HG02798 (cell line): ENCODE results near the gene CDH12.
"Not testable (repeated sequence)": the region's sequence is repeated elsewhere in the genome, so short reads cannot be mapped to it uniquely, and the experiment has no call there.

Experiments
- ATAC-seq: cut with Tn5 transposase; IDR thresholded peaks from one replicate; pipeline ENCODE4 v1.9.1; 2021; ENCODE audit warnings: mild to moderate bottlenecking; ENCODE audit not compliant: unreplicated experiment, poor library complexity

Gene CDH12

DNA sequence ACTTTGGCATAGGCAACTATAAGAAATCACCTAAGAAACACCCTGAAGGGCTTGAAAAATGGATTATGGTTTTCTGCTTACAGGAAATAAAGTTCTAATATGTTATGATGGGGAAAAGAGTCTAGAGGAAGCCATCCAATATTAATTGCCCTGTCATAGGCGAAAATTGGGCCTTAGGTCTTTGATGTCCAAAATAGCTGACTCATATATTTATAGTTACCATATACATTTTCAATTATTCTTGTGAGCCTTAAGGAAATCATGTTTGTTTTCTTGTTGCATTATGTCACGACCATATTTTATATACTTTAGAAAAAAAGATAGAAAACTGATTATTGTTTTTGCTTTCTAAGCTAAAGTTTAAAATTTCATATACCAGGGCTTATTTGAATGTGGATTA is 509.1 kb downstream of the CDH12 start:
- ATAC-seq, result no peak

DNA sequence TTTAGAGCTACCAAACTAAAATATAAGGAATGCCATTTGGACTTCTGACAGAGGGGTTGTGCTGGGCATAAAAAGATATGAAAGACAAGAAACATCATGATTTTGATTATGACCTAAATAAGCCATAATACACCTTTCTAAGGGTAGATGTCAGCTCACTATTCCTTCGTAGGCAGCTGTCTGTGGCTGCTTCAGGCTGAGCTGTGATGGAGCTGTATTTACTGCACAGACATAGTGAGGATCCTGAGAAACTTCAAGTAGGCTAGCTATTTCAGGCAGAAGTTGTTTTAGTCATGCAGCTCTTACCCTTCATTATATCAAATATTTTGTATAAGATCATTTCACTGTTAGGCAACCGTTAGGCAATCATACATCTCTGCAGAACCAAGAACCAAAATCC is 511.7 kb downstream of the CDH12 start:
- ATAC-seq, result no peak

DNA sequence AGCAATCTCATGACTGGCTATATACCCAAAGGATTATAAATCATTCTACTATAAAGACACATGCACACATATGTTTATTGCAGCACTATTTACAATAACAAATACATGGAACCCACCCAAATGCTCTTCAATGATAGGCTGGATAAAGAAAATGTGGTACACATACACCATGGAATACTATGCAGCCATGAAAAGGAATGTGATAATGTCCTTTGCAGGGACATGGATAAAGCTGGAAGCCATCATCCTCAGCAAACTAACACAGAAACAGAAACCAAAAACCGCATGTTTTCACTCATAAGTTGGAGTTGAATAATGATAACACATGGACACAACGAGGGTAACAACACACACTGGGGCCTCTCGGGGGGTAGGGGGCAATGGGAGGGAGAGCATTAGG is 520.2 kb downstream of the CDH12 start:
- ATAC-seq, result not testable (repeated sequence)

DNA sequence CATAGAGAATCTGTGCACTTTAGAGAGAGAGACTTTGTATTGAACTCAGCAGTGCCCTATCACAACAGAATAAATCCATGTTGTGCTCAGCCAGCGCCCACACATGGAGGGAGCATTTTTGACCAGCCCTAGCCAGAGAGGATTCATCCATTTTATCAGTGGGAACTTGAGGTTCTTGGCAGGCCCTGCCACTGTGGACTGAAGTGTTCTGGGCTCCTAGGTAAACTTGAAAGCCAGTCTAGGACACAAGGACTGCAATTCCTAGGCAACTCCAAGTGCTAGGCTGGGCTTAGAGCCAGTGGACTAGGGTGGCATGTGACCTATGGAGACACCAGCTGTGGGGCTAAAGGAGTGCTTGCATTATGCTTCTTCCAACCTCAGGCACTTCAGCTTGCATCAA is 523.5 kb downstream of the CDH12 start:
- no peak for ATAC-seq

DNA sequence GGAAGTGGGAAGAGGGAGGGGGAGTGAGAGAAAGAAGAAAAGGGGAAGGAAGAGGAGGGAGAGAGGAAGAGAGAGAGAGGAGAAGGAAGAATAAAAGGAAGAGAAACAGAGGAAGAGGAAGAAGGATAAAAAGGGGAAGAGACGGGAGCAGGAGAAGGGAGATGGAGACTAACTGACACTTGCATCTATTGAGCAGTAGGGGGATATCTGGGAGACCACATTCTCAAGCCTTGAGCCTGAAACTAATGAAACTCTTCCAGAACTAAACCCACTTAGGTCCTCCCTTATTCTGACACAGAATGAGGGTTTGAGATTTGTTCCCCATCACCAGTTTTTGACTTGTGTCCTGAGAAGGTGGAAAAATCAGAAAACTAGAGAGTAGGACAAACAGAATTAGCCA is 533.3 kb downstream of the CDH12 start:
- no peak for ATAC-seq

DNA sequence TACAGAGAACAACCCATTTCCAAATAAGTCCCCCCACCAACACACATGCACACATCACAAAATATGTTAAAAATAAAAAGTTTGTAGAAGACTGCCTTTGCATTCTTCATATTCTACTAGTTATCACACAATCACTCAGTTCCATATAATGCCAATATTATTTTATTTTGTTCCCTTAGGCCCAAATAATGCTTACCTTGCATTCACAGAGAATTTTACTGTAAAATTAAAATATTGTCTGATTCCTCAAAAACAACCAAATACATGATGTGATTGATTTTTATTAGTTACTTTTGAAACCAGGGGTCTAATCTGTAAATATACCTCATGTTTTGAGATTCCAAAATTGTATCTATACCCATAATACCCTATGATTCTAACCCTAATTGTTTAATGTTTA is 536.9 kb downstream of the CDH12 start:
- ATAC-seq, result no peak

DNA sequence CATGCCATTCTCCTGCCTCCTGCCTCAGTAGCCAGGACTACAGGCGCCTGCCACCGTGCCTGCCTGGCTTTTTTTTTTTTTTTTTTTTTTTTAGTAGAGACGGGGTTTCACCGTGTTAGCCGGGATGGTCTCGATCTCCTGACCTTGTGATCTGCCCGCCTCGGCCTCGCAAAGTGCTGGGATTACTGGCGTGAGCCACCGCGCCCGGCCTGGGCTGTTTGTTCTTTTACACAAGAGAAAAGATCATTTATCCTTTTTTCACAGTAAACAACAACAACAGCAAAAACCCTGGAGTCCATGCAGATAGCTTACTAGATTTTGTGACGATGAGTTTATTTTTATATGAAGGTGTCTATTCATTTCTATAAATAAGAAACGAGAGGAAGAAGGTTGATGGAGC is 538.1 kb downstream of the CDH12 start:
- not testable (repeated sequence) for ATAC-seq

DNA sequence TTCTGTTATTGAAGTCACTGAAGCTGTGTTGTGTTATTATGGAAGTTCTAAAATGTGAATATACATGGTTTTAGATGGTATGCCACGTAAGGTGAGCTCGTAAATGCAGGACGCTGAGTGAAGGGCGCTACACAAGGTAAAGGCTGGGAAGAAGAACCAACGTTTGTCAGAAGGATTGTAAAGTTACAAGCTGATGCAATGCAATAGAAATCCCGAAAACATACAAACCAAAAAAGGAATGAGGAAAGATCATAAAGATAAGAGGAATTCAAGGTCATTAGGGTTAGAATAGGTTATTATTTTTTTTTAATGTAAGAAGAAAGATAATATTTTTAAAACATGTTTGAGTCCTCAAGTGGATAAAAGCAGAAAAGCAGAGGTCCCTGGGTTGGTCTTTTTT is 538.6 kb downstream of the CDH12 start:
- no peak for ATAC-seq

DNA sequence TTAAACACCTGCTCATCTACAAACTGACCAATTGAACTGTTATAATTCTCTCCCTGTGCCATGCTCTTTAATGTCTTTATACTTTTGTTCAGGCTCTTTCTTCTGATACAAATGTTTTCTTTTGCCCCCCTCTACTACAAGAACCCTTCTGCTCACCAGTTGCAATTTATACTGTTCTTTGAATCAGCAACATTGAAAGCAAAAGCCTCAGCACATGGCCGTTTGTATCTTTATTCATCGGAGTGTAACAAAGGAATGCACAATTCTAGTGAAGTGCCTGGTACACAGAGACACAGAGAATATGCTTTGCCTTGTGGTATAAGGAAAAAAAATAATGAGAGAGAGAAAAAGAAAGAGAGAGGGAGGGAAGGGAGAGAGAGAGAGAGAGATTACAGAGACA is 547.1 kb downstream of the CDH12 start:
- no peak for ATAC-seq

DNA sequence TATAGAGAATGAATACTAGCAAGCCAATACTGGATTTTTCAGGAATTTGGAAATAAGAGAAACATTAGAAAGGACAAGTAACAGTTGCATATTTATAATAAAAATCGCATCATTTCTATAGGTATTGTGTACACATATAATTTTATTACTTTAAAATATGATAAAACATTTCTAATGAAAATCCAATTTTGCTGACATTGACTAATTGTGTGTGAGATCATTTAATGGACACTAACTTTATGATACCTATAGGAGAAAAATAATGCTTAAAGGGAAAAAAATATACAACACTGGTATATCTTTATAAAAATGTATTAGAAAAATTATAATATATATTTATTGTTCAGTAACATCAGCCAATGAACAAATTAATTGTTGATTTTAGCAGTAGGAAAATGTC is 557.3 kb downstream of the CDH12 start:
- no peak for ATAC-seq

DNA sequence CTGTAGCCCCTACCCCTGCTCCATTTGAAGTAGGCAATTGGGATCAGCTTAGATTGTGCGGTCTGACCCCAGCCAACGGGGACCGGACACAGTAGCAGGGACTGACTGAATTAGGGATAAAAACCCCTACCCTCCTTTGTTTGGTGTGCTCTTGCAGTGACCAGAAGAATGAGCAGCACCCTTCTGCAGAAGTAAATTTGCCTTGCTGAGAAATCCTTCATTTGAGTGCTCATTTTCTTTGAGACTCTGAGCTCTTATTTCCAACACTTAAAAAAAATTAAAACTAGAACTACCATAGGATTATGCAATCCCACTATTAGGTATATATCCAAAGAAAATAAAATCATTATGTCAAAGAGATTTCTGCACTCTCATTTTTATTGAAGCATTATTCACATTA is 560.0 kb downstream of the CDH12 start:
- ATAC-seq, result no peak

DNA sequence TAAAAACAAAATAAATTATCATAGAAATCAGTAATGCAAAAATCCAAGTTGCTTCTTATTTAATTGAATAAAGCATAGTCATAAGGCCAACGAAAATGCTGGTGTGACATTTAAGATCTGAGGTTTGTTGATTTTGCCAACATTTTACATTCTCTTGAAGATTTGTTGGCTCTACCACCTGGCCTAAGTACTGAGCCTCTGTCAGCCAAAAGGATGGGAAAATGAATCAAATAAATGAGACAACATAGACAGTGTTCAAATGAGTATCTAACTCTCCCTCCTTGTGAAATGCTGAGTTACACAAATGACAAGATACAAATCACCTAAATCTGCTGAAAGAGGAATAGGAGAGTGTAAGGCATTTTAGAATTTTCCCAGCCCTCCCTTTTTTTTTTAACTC is 575.0 kb downstream of the CDH12 start:
- no peak for ATAC-seq

DNA sequence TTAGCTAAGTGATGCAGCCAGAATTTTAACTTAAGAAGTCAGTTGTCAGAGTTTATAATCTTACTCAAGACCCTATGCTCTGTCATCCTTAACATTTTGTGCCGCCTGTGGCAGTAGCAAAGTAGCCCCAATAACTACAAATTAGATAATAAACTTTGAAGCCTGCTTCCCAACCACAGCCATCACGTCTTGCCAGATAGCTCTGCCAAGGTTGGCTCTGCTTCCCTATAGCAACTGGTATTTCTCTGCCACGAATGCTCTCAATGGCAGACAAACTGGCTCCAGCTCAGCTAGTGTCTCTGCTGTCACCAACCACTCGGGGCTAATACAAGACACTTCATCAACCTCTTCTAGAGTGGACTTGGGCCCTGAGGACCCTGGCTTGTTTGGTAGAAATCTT is 576.1 kb downstream of the CDH12 start:
- no peak for ATAC-seq

DNA sequence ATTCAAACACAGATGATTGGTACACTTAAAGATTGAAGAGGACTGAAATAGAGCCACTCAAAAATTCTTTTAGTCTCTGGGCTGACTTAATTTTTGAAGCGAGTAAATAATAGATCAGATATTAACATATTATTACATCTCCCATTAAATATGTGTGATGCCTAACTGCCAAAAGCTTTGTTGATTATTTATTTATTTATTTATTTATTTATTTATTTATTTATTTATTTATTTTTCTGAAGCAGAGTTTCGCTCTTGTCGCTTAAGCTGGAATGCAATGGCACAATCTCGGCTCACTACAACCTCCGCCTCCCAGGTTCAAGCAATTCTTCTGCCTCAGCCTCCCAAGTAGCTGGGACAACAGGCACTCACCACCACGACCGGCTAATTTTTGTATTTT is 587.3 kb downstream of the CDH12 start:
- ATAC-seq, result not testable (repeated sequence)

DNA sequence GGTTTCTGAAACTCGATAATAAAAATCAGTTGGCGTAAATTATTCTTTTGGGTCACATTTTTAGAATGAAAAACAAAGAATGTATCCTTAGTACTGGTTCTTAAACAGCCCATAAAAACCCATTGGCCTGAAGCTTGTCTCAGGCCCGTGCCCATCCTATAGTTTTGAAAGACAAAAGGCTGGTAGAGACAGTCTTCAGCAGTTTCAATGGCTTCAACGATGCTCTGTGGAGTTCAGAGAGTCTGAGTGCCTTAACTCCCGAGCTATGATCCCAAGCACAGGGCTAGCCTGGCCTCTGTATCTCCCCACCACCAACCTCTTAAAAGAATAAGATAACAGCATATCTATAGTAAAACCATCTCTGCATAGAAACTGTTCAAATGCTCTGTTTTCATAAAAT is 595.0 kb downstream of the CDH12 start:
- ATAC-seq, result no peak

DNA sequence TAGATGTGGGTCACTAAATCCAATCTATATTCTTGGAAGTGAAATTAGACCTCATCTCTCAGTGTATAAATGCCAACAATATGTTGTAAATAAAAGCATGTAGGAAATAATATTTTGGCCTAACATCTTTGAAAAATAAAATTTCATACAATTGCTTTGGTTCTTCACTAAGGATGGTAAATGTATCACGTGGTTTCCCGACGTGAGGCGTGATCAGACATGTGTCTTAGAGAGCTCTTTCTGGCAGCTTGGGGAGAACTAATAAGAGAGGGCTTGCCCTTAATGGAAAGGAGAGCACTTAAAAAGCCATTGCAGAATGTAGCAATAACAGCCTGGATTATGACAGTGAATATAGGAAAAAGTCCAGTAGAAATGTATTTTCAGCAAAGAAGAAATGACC is 602.6 kb downstream of the CDH12 start:
- no peak for ATAC-seq

DNA sequence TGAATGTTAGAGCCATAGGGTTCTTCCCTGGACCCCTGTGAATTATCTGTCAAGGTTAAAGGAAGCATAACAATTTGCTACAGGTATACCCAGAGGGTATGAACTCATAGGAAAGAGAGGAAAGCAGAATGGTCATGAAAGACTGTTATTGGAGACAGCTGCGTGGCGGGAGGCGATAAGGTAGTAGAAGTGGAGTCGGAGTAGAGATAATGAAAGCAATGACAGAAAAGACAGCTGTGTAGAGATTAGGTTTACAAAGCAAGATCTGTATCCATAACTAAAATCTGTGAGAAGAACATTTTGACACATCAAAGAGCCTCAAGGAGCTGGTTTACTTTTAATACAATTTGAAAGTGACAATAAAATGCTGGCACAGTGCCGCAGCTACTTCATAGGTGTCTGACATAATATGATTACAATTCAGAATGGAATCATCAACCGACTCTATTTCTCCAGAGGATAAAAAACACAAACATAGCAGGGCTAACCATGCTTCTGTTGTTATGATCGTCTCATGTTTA is 603.9 kb downstream of the CDH12 start:
- no peak for ATAC-seq

DNA sequence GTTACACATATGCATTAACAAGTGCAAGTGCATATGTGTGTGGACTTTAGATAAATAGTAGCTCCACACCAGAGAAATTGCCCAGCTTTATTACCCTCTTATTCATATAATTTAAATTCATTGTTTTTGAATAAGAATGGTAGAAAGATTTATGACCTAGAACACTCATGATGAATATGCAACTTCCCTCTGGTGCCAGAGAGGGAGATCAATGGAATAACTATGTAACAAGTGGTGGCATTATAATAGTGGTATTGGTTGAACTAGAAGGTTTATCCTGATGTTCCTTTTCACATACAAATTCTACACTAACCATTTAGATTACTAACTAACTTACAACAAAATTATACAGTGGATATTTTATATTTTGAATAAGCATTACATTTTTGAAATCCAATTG is 607.4 kb downstream of the CDH12 start:
- no peak for ATAC-seq

DNA sequence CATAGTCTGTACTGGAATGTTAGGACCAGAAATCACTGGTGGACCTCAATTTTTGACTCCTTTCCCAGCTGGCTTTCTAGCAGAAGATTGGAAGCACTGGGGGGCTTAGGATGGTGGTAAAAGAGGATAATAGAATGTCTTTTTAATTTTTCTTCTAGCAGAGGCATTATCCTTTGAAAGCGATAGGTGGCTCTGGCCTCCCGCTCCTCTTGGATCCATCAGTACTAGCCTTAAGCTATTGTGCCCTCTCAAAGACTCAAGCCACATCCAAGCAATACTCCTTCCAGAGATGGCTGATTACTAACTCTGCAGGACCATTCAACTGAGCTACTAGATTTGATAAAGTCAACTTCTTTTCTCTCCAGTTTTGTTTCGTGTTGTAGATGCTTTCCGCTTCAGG is 610.6 kb downstream of the CDH12 start:
- no peak for ATAC-seq

DNA sequence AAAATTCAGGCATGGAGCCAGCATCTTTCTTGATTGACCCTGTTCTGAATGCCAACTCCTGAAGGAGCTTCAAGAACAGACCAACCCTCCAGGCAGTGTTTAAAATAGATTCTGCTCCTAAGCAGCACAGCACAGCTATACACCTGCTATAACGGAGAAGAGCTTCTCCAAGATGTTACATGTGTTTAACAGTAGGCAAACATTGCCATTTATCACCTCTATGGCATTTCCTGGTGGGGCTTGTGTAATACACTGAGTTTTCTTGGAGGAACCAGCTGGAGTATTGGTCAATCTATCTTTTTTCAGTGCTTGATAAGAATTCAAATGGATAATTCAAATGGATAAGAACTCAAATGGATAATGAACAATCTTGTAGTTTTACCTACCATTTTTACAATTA is 615.1 kb downstream of the CDH12 start:
- no peak for ATAC-seq

DNA sequence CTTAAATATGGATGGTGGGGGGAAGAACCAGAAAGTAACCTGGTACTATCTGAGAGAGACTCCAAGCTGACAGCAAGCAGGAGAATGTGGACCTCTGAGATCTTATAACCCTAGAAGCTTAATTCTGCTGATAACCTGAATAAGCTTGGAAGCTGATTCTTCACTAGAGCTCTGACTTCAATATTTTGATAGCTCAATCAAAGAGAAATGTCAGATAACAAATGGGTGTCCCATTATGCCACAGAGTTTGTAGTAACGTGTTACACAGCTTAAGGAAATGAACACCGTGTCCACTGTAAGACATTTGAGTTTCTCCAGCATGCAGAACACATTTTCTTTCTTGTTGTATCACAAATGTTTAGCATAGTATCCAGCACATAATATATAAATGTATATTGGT is 626.7 kb downstream of the CDH12 start:
- ATAC-seq, result no peak

DNA sequence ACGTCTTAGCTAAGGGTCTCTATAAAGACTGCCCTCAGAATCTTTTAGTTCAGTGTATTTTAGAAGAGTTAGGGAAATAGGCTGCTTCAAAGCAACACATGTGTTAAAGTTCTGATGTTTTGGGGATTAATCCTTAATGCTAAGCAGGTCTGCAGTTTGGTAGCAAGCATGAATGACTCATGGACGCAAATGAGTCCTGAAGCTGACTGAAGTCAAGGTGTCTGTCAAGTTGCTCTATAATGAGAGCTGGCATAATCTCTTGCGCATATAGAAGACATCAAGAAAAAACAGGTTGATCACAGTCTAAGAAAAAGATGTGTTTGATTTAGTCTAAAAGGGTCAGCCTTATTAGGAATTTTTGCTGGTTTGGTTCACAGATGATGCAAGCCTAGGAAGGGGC is 630.1 kb downstream of the CDH12 start:
- no peak for ATAC-seq
